SK-N-SH (cell line): Measurements from ENCODE around the gene GALNT13. TPM values are rescaled to one million over a fixed set of nuclear protein-coding genes. Genes with fewer than 3 reads are reported as not detected.

Experiments used
- CTCF ChIA-PET: fragments of 300-600, 350-600 bp; formaldehyde crosslinking; extraction: SDS; loops from one replicate; lab custom pipeline; 2021; lab: Yijun Ruan, JAX
- POLR2A ChIA-PET: fragments of 350-600 bp; sonication (Branson Sonifier 250); formaldehyde crosslinking; extraction: SDS; loops from one replicate; lab custom pipeline; 2020; ENCODE audit warnings: antibody characterized with exemption, inconsistent platforms; lab: Yijun Ruan, JAX
- DNase-seq: peaks from one replicate; pipeline ENCODE4 v3.0.0; 2012
- H2AFZ ChIP-seq: fragments of 200-600 bp; sonication (generic); 2 replicates; pipeline ENCODE4 v1.8.1; 2016; ENCODE audit warnings: antibody characterized with exemption, mild to moderate bottlenecking, low read depth
- H3F3A ChIP-seq: fragments of 200-600 bp; sonication (generic); replicated peaks from 2 replicates; pipeline ENCODE3; 2016; ENCODE audit warnings: antibody characterized with exemption, mild to moderate bottlenecking; ENCODE audit not compliant: insufficient read depth
- H3K27ac ChIP-seq, 2 experiments: fragments of 200-500 bp in 1 of 2; fragments of 200-600 bp in 1 of 2; sonication (Bioruptor generic) in 1 of 2; sonication (generic), shearing (Covaris generic) in 1 of 2; 2 replicates each; pipeline versions ENCODE4 v1.5.1 to v1.6.1; 2014 to 2016; ENCODE audit warnings: low read depth in 2 of 2, inconsistent platforms in 1 of 2, low read length in 1 of 2, mild to moderate bottlenecking in 1 of 2, mixed read lengths in 1 of 2
- H3K27me3 ChIP-seq: fragments of 200-600 bp; sonication (generic), shearing (Covaris generic); 2 replicates; pipeline ENCODE4 v1.6.1; 2016; ENCODE audit warnings: mixed run types; ENCODE audit not compliant: insufficient read depth
- H3K36me3 ChIP-seq, 2 experiments: fragments of 200-500 bp in 1 of 2; fragments of 200-600 bp in 1 of 2; sonication (Bioruptor generic) in 1 of 2; sonication (generic) in 1 of 2; replicated peaks in 1 of 2; 2 replicates each; pipeline versions ENCODE3 to v1.5.1; 2014 to 2016; ENCODE audit warnings: low read length in 1 of 2, mild to moderate bottlenecking in 1 of 2; ENCODE audit not compliant: insufficient read depth in 2 of 2, control insufficient read depth in 1 of 2
- H3K4me1 ChIP-seq, 2 experiments: fragments of 200-500 bp in 1 of 2; fragments of 200-600 bp in 1 of 2; sonication (Bioruptor generic) in 1 of 2; sonication (generic), shearing (Covaris generic) in 1 of 2; 2 replicates each; pipeline versions ENCODE4 v1.5.1 to v1.6.1; 2014 to 2016; ENCODE audit warnings: low read depth in 1 of 2, low read length in 1 of 2, mixed run types in 1 of 2; ENCODE audit not compliant: insufficient read depth in 2 of 2, control insufficient read depth in 1 of 2
- H3K4me2 ChIP-seq: fragments of 200-600 bp; sonication (generic), shearing (Covaris generic); 2 replicates; pipeline ENCODE4 v1.6.1; 2017; ENCODE audit warnings: mixed run types
- H3K4me3 ChIP-seq, 2 experiments: fragments of 200-500 bp in 1 of 2; fragments of 200-600 bp in 1 of 2; sonication (Bioruptor generic) in 1 of 2; sonication (generic), shearing (Covaris generic) in 1 of 2; 2 replicates each; pipeline versions ENCODE4 v1.5.1 to v1.8.1; 2014 to 2016; ENCODE audit warnings: low read depth in 2 of 2, inconsistent platforms in 1 of 2, low read length in 1 of 2, mild to moderate bottlenecking in 1 of 2, mixed read lengths in 1 of 2, moderate library complexity in 1 of 2
- H3K79me2 ChIP-seq: fragments of 200-600 bp; sonication (generic); 2 replicates; pipeline ENCODE4 v1.8.1; 2017; ENCODE audit warnings: mild to moderate bottlenecking; ENCODE audit not compliant: insufficient read depth
- H3K9ac ChIP-seq: fragments of 200-600 bp; sonication (generic); 2 replicates; pipeline ENCODE4 v1.6.1; 2017; ENCODE audit warnings: mixed run types
- H3K9me2 ChIP-seq: fragments of 200-600 bp; sonication (generic); 2 replicates; pipeline ENCODE4 v1.6.1; 2017; ENCODE audit warnings: mixed run types
- H3K9me3 ChIP-seq: fragments of 200-600 bp; sonication (generic); 2 replicates; pipeline ENCODE4 v1.6.1; 2017; ENCODE audit warnings: mixed run types, mild to moderate bottlenecking, moderate library complexity
- H4K20me1 ChIP-seq: fragments of 200-600 bp; sonication (generic); 2 replicates; pipeline ENCODE4 v1.6.1; 2017; ENCODE audit warnings: mild to moderate bottlenecking, mixed run types; ENCODE audit not compliant: insufficient read depth
- CHD2 ChIP-seq: fragments of 150-350 bp; IDR thresholded peaks from 2 replicates; pipeline ENCODE4 v1.6.1; 2018; ENCODE audit warnings: low read length; ENCODE audit not compliant: partially characterized antibody
- EZH2phosphoT487 ChIP-seq: fragments of 200-600 bp; sonication (generic); IDR thresholded peaks from 2 replicates; pipeline ENCODE4 v1.6.1; 2017; ENCODE audit warnings: low read depth, mixed run types, mild to moderate bottlenecking, antibody characterized with exemption, moderate library complexity, borderline replicate concordance
- FOSL2 ChIP-seq: IDR thresholded peaks from 2 replicates; pipeline ENCODE4 v1.4.0; 2012; ENCODE audit warnings: low read depth, mild to moderate bottlenecking, moderate library complexity, borderline replicate concordance
- MXI1 ChIP-seq: IDR thresholded peaks from 2 replicates; pipeline ENCODE4 v1.6.1; 2012; ENCODE audit warnings: mild to moderate bottlenecking, low read depth, low read length, improper control_type of control experiment
- NFIC ChIP-seq: IDR thresholded peaks from 2 replicates; pipeline ENCODE4 v1.4.0; 2012; ENCODE audit warnings: borderline replicate concordance
- RAD21 ChIP-seq: IDR thresholded peaks from 2 replicates; pipeline ENCODE4 v1.6.1; 2012; ENCODE audit warnings: mild to moderate bottlenecking, low read length
- RFX5 ChIP-seq: IDR thresholded peaks from 2 replicates; pipeline ENCODE4 v1.6.1; 2012; ENCODE audit warnings: mild to moderate bottlenecking, improper control_type of control experiment, low read length
- SIN3A ChIP-seq: IDR thresholded peaks from 2 replicates; pipeline ENCODE4 v1.6.1; 2012; ENCODE audit warnings: low read depth, mild to moderate bottlenecking, low read length, moderate library complexity, borderline replicate concordance
- TAF1 ChIP-seq: IDR thresholded peaks from 2 replicates; pipeline ENCODE4 v1.6.1; 2012; ENCODE audit warnings: low read depth, mild to moderate bottlenecking, low read length, moderate library complexity, borderline replicate concordance
- TCF12 ChIP-seq: IDR thresholded peaks from 2 replicates; pipeline ENCODE4 v1.4.0; 2012
- USF1 ChIP-seq: IDR thresholded peaks from 2 replicates; pipeline ENCODE4 v1.4.0; 2012; ENCODE audit warnings: low read depth, borderline replicate concordance
- ZBTB33 ChIP-seq: IDR thresholded peaks from 2 replicates; pipeline ENCODE4 v1.4.0; 2012; ENCODE audit warnings: low read depth, borderline replicate concordance
- WGBS: methylation state at CpG from one replicate; pipeline ENCODE4 v1.1.6; 2017; ENCODE audit warnings: low lambda C conversion rate; 5-methylcytosine and 5-hydroxymethylcytosine counted together
- polyA plus RNA-seq, 3 experiments: library from polyadenylated mRNA; depleted of rRNA; stranded (reverse); fragments of >200 nt; gene quantifications; 2 replicates each; pipeline ENCODE4 v1.2.3, GENCODE V29; 2012
- TF ChIP-seq, protein P1 (sequence below): fragments of 150-350 bp; IDR thresholded peaks from 2 replicates; pipeline ENCODE4 v1.6.1; 2016; ENCODE audit warnings: mild to moderate bottlenecking, low read depth, low read length
- TF ChIP-seq, protein P2 (sequence below): IDR thresholded peaks from 2 replicates; pipeline ENCODE4; 2012
- TF ChIP-seq, protein P3 (sequence below): fragments of 200-600 bp; sonication (generic); IDR thresholded peaks from 2 replicates; pipeline ENCODE4 v1.6.1; 2017; ENCODE audit warnings: antibody characterized with exemption, mild to moderate bottlenecking, moderate library complexity

Gene GALNT13
- polyA plus RNA-seq, 1 of the 3 experiments (the other 2 are of a cell fraction), result 0.33 TPM

- Histone ChIP-seq H3K27ac (no peak overlapping the region), H3K27me3 (no peaks in the 10 kb centered on the region), H3K36me3 (no peaks in the 10 kb centered on the region), H3K9ac (no peak overlapping the region), H3K9me2 (no peaks in the 10 kb centered on the region), H4K20me1 (no peaks in the 10 kb centered on the region), H3K4me3 (no peak overlapping the region), H3K4me2 (no peak overlapping the region), H3K79me2 (no peaks in the 10 kb centered on the region), H3K4me1 (no peaks in the 10 kb centered on the region; a peak in 1 of 4 replicates), H2AFZ (no peak overlapping the region), H3K9me3 (no peaks in the 10 kb centered on the region), H3F3A (no peaks in the 10 kb centered on the region)
- 66% methylated on average over 2 of the region's 2 CpGs for WGBS
- ChIA-PET CTCF (no interaction called here), POLR2A (no interaction called here)
- DNase-seq, result no peak
- no peak for TF ChIP-seq RAD21
- TF ChIP-seq MXI1, result no peak
- no peak for TF ChIP-seq SIN3A
- TF ChIP-seq TCF12, result no peak
- TF ChIP-seq TAF1, result no peak
- no peak for TF ChIP-seq EZH2phosphoT487
- TF ChIP-seq, protein P1, sequence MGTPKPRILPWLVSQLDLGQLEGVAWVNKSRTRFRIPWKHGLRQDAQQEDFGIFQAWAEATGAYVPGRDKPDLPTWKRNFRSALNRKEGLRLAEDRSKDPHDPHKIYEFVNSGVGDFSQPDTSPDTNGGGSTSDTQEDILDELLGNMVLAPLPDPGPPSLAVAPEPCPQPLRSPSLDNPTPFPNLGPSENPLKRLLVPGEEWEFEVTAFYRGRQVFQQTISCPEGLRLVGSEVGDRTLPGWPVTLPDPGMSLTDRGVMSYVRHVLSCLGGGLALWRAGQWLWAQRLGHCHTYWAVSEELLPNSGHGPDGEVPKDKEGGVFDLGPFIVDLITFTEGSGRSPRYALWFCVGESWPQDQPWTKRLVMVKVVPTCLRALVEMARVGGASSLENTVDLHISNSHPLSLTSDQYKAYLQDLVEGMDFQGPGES, result no peak
These were observed 177.2 kb downstream of the GALNT13 start for GRCh38 chr2:154048905-154049304.

DNA sequence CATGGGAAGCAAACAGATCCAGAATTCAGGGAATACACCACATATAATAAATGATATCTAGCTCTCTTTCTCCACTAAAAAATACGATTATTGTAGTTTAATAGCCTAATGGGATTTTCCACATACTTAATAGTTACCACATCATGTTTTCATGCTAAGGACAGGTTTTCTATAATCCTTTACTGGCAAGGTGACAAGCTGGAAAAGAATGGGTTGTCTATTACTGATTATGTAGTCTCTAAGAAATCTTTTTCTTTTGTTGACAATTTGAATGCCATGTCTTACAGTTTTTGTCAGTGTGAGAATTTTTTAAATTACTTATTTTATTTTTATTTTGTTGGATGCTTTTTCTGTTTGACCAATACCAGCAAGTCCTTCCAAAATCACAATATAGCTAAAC is 177.8 kb downstream of the GALNT13 start:
- Histone ChIP-seq H3K9me3 (no peaks in the 10 kb centered on the region), H3K27me3 (no peaks in the 10 kb centered on the region), H2AFZ (no peak overlapping the region)
- TF ChIP-seq, protein P2, sequence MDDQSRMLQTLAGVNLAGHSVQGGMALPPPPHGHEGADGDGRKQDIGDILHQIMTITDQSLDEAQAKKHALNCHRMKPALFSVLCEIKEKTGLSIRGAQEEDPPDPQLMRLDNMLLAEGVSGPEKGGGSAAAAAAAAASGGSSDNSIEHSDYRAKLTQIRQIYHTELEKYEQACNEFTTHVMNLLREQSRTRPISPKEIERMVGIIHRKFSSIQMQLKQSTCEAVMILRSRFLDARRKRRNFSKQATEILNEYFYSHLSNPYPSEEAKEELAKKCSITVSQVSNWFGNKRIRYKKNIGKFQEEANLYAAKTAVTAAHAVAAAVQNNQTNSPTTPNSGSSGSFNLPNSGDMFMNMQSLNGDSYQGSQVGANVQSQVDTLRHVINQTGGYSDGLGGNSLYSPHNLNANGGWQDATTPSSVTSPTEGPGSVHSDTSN, result no peak
- TF ChIP-seq USF1, result no peak
- TF ChIP-seq ZBTB33, result no peak
- TF ChIP-seq FOSL2, result no peak
- TF ChIP-seq, protein P3, sequence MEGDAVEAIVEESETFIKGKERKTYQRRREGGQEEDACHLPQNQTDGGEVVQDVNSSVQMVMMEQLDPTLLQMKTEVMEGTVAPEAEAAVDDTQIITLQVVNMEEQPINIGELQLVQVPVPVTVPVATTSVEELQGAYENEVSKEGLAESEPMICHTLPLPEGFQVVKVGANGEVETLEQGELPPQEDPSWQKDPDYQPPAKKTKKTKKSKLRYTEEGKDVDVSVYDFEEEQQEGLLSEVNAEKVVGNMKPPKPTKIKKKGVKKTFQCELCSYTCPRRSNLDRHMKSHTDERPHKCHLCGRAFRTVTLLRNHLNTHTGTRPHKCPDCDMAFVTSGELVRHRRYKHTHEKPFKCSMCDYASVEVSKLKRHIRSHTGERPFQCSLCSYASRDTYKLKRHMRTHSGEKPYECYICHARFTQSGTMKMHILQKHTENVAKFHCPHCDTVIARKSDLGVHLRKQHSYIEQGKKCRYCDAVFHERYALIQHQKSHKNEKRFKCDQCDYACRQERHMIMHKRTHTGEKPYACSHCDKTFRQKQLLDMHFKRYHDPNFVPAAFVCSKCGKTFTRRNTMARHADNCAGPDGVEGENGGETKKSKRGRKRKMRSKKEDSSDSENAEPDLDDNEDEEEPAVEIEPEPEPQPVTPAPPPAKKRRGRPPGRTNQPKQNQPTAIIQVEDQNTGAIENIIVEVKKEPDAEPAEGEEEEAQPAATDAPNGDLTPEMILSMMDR, result no peak
- TF ChIP-seq CHD2, result no peak
- no peak for TF ChIP-seq NFIC
- TF ChIP-seq RFX5, result no peak
- TF ChIP-seq TAF1, result no peak
- TF ChIP-seq, all 33 proteins: peak for 0
- no peak overlapping the region for H3K27ac ChIP-seq
- no peak overlapping the region for H3K4me3 ChIP-seq
- no peak overlapping the region for H3K9ac ChIP-seq
- no peaks in the 10 kb centered on the region for H3K9me2 ChIP-seq
- no peaks in the 10 kb centered on the region for H3K79me2 ChIP-seq
- H3F3A ChIP-seq, result no peaks in the 10 kb centered on the region
- H3K4me1 ChIP-seq, result no peaks in the 10 kb centered on the region; a peak in 1 of 4 replicates
- 17% methylated on average over 1 of the region's 1 CpG for WGBS
- no peak overlapping the region for H3K4me2 ChIP-seq
- ChIA-PET CTCF (interaction anchor here (0.6 kb wide), 1 partner anchor 46 kb away, joined by 3 read pairs; no protein-coding TSS in a partner anchor), POLR2A (no interaction called here)
- no peak for DNase-seq
- no peaks in the 10 kb centered on the region for H3K36me3 ChIP-seq
- no peaks in the 10 kb centered on the region for H4K20me1 ChIP-seq
